ENCODE measurements around the gene SLC16A11.
A peak's percentile ranks its signal among the peaks of the same experiment; 100 is the strongest.

DNA sequence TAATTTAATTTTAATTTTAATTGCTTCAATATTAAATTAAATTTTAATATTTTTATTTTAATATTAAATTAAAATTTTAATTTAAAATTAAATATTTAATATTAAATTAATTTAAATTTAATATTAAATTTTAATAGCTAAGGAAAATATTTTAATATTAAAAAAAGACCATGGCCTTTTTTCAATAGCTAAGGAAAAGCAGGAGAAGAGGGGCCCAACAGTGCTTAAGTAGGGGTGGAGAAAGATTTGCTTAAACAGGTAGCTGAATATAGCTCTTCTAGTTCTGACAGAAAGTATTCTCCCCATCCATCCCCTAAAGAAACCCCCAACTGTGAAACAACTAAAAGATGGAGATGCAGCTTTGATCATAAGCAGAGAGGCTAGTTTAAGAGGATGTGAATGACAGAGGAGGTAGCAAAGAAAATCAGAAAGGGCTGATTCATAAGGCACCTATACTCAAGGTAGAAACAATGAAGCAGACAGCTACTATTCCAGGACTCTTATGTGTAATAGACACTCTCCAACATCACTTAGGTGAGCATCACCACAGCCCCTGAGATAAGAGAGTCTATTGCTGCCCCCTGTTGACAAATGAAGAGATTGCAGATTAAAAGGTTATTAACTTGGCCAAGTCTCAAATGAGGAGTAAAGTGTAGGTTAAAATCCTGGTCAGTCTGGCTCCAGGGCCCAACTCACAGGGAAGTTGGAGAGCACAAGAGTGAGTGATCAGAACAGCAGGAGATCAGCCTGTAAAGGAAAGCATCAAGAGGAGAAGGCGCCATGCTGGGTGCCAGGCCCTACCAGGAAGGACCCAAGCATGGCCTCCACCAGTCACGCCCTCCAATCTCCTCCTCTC is 39.3 kb downstream of the SLC16A11 start:
- TF ChIP-seq, protein P1, sequence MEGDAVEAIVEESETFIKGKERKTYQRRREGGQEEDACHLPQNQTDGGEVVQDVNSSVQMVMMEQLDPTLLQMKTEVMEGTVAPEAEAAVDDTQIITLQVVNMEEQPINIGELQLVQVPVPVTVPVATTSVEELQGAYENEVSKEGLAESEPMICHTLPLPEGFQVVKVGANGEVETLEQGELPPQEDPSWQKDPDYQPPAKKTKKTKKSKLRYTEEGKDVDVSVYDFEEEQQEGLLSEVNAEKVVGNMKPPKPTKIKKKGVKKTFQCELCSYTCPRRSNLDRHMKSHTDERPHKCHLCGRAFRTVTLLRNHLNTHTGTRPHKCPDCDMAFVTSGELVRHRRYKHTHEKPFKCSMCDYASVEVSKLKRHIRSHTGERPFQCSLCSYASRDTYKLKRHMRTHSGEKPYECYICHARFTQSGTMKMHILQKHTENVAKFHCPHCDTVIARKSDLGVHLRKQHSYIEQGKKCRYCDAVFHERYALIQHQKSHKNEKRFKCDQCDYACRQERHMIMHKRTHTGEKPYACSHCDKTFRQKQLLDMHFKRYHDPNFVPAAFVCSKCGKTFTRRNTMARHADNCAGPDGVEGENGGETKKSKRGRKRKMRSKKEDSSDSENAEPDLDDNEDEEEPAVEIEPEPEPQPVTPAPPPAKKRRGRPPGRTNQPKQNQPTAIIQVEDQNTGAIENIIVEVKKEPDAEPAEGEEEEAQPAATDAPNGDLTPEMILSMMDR (IDR thresholded peaks at IDR 0.05) = peak; percentile 56 to 77 (median 66)
- TF ChIP-seq POLR2A (IDR thresholded peaks at IDR 0.05) = no peak
